OCI-LY1 (cell line): Measurements from ENCODE around the gene KRT8.

Experiments used
- H2AFZ ChIP-seq: fragments of 200-600 bp; sonication (generic), shearing (Covaris generic); 2 replicates; pipeline ENCODE4 v1.6.0; 2014; ENCODE audit warnings: antibody characterized with exemption, mild to moderate bottlenecking, low read length
- H3F3A ChIP-seq: fragments of 200-600 bp; sonication (generic), shearing (Covaris generic); 2 replicates; pipeline ENCODE4 v1.6.0; 2014; ENCODE audit warnings: mild to moderate bottlenecking, antibody characterized with exemption, low read length, moderate library complexity; ENCODE audit not compliant: insufficient read depth
- H3K27ac ChIP-seq: fragments of 200-600 bp; sonication (generic); 2 replicates; pipeline ENCODE4 v1.5.1; 2014; ENCODE audit warnings: low read length, mixed run types, mild to moderate bottlenecking, low read depth; ENCODE audit not compliant: poor library complexity, severe bottlenecking
- H3K27me3 ChIP-seq: fragments of 200-600 bp; sonication (generic); 2 replicates; pipeline ENCODE4 v1.6.0; 2014; ENCODE audit warnings: antibody characterized with exemption, mild to moderate bottlenecking, low read length, moderate library complexity; ENCODE audit not compliant: insufficient read depth
- H3K36me3 ChIP-seq: fragments of 200-600 bp; sonication (generic); 2 replicates; pipeline ENCODE4 v1.6.1; 2014; ENCODE audit warnings: mild to moderate bottlenecking, antibody characterized with exemption, low read length, moderate library complexity, mixed read lengths; ENCODE audit not compliant: insufficient read depth
- H3K4me1 ChIP-seq: fragments of 200-600 bp; sonication (generic); 2 replicates; pipeline ENCODE4 v1.5.1; 2014; ENCODE audit warnings: mild to moderate bottlenecking, low read length, moderate library complexity; ENCODE audit not compliant: insufficient read depth, severe bottlenecking
- H3K4me2 ChIP-seq: fragments of 200-600 bp; sonication (generic), shearing (Covaris generic); 2 replicates; pipeline ENCODE4 v1.6.1; 2014; ENCODE audit warnings: low read length
- H3K4me3 ChIP-seq: fragments of 200-600 bp; sonication (generic); 2 replicates; pipeline ENCODE4 v1.5.1; 2014; ENCODE audit warnings: low read length, low read depth, mild to moderate bottlenecking, mixed read lengths; ENCODE audit not compliant: poor library complexity, severe bottlenecking
- H3K79me2 ChIP-seq: fragments of 200-600 bp; shearing (Covaris generic); 2 replicates; pipeline ENCODE4 v1.6.1; 2016; ENCODE audit warnings: mixed run types, low read length, mixed read lengths; ENCODE audit not compliant: insufficient read depth
- H3K9ac ChIP-seq: fragments of 200-600 bp; sonication (generic), shearing (Covaris generic); 2 replicates; pipeline ENCODE4 v1.6.1; 2014; ENCODE audit warnings: mild to moderate bottlenecking, low read length, mixed read lengths
- H3K9me2 ChIP-seq: fragments of 200-600 bp; sonication (generic), shearing (Covaris generic); 2 replicates; pipeline ENCODE4 v1.6.1; 2014; ENCODE audit warnings: low read depth, mild to moderate bottlenecking, low read length, mixed read lengths
- H3K9me3 ChIP-seq: fragments of 200-600 bp; shearing (Covaris generic); 2 replicates; pipeline ENCODE4 v1.6.1; 2014; ENCODE audit warnings: low read length, mixed read lengths
- H4K20me1 ChIP-seq: fragments of 200-600 bp; sonication (generic), shearing (Covaris generic); 2 replicates; pipeline ENCODE4 v1.6.0; 2016; ENCODE audit warnings: mild to moderate bottlenecking, low read length; ENCODE audit not compliant: insufficient read depth
- EZH2 ChIP-seq: fragments of 200-600 bp; sonication (generic), shearing (Covaris generic); IDR thresholded peaks from 2 replicates; pipeline ENCODE4 v1.8.0; 2017; ENCODE audit warnings: borderline replicate concordance, mixed run types, mild to moderate bottlenecking, antibody characterized with exemption, low read length, moderate library complexity, mixed read lengths
- TF ChIP-seq, protein P1 (sequence below): fragments of 200-600 bp; sonication (generic), shearing (Covaris generic); IDR thresholded peaks from 2 replicates; pipeline ENCODE4 v1.5.1; 2017; ENCODE audit warnings: mild to moderate bottlenecking, antibody characterized with exemption, low read length, moderate library complexity, mixed read lengths

Gene KRT8

DNA sequence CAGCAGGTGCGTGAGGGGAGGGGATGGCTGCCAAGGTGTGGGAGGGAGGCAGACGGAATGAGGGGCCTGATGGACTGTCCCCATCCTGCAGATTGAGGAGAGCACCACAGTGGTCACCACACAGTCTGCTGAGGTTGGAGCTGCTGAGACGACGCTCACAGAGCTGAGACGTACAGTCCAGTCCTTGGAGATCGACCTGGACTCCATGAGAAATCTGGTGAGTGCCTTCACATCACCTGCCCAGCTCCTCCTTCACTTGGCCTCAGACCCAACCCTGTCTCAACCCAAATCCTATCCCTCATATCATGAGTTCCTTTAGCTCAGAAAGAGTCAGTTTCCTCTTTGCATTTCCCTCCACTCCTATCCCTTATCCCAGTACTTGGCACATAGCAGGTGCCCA lies 46.8 kb upstream of the KRT8 start:
- Histone ChIP-seq H3K4me2 (no peak overlapping the region), H3K4me1 (peaks cover 4% of the 10 kb centered on the region), H3K9ac (no peak overlapping the region), H3K79me2 (no peaks in the 10 kb centered on the region), H4K20me1 (no peaks in the 10 kb centered on the region), H3F3A (no peaks in the 10 kb centered on the region), H3K4me3 (no peak overlapping the region), H2AFZ (no peak overlapping the region), H3K27ac (no peak overlapping the region), H3K27me3 (no peaks in the 10 kb centered on the region), H3K9me3 (no peaks in the 10 kb centered on the region), H3K36me3 (no peaks in the 10 kb centered on the region), H3K9me2 (no peaks in the 10 kb centered on the region)
- no peak for TF ChIP-seq EZH2

DNA sequence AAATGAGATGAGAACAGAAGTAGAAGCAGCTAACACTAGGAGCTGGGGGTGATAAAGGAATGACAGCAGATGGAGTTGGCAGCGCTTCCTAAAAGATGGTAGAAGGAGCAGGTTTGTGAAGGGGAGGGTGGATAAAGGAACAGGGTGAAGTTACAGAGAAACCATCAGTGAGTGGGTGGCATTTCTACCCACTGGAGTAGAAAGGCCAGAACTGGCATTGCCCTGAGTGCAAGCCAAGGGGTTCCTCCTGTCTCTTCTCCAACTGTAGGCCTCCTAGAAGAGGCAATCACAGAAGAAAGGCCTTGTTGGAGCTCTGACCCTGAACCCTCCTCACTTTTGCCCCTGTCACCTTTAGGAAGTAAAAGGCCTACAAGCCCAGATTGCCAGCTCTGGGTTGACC lies 46.2 kb upstream of the KRT8 start:
- no peaks in the 10 kb centered on the region for H3K27me3 ChIP-seq
- no peaks in the 10 kb centered on the region for H3K9me2 ChIP-seq

DNA sequence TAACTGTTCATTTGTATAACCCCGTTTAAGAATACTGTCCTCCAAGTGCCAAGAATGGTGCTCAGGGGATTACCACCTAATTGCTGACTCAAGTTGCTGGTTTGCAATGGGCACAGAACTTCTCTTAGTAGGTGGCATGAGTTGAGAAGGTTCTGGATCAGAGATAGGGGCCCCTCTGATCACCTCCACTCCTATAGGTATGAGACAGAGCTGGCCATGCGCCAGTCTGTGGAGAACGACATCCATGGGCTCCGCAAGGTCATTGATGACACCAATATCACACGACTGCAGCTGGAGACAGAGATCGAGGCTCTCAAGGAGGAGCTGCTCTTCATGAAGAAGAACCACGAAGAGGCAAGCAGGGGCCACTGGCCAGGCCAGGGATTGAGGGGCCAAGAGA lies 45.7 kb upstream of the KRT8 start:
- H3K27me3 ChIP-seq: no peaks in the 10 kb centered on the region
- H3K9me3 ChIP-seq: no peaks in the 10 kb centered on the region
- no peak overlapping the region for H3K4me2 ChIP-seq
- H3K9ac ChIP-seq: no peak overlapping the region
- no peak overlapping the region for H3K27ac ChIP-seq
- TF ChIP-seq EZH2: no peak
- TF ChIP-seq, protein P1, sequence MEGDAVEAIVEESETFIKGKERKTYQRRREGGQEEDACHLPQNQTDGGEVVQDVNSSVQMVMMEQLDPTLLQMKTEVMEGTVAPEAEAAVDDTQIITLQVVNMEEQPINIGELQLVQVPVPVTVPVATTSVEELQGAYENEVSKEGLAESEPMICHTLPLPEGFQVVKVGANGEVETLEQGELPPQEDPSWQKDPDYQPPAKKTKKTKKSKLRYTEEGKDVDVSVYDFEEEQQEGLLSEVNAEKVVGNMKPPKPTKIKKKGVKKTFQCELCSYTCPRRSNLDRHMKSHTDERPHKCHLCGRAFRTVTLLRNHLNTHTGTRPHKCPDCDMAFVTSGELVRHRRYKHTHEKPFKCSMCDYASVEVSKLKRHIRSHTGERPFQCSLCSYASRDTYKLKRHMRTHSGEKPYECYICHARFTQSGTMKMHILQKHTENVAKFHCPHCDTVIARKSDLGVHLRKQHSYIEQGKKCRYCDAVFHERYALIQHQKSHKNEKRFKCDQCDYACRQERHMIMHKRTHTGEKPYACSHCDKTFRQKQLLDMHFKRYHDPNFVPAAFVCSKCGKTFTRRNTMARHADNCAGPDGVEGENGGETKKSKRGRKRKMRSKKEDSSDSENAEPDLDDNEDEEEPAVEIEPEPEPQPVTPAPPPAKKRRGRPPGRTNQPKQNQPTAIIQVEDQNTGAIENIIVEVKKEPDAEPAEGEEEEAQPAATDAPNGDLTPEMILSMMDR: no peak
- no peaks in the 10 kb centered on the region for H3K36me3 ChIP-seq
- H3K9me2 ChIP-seq: no peaks in the 10 kb centered on the region
- H3F3A ChIP-seq: no peaks in the 10 kb centered on the region
- no peak overlapping the region for H3K4me3 ChIP-seq
- peaks cover 4% of the 10 kb centered on the region for H3K4me1 ChIP-seq
- no peaks in the 10 kb centered on the region for H4K20me1 ChIP-seq
- H3K79me2 ChIP-seq: no peaks in the 10 kb centered on the region
- no peak overlapping the region for H2AFZ ChIP-seq

More for the DNA sequence above, 46.2 kb upstream of the KRT8 start:
- H2AFZ ChIP-seq: no peak overlapping the region
- no peaks in the 10 kb centered on the region for H3K9me3 ChIP-seq
- no peaks in the 10 kb centered on the region for H3K36me3 ChIP-seq
- H4K20me1 ChIP-seq: no peaks in the 10 kb centered on the region
- H3K27ac ChIP-seq: no peak overlapping the region
- H3K4me3 ChIP-seq: no peak overlapping the region
- no peak overlapping the region for H3K4me2 ChIP-seq
- no peak overlapping the region for H3K9ac ChIP-seq
- TF ChIP-seq, protein P1: no peak
- TF ChIP-seq EZH2: no peak
- no peaks in the 10 kb centered on the region for H3K79me2 ChIP-seq
- no peaks in the 10 kb centered on the region for H3F3A ChIP-seq
- peaks cover 4% of the 10 kb centered on the region for H3K4me1 ChIP-seq
